AG08396 (cell line): Measurements from ENCODE around the gene CREB3L2.
"Not testable (repeated sequence)": the region's sequence is repeated elsewhere in the genome, so short reads cannot be mapped to it uniquely, and the experiment has no call there.

Experiments used
- DNase-seq: peaks from one replicate; pipeline ENCODE4 v3.0.0; 2012; ENCODE audit warnings: low spot score, mixed read lengths

CREB3L2 gene

DNA sequence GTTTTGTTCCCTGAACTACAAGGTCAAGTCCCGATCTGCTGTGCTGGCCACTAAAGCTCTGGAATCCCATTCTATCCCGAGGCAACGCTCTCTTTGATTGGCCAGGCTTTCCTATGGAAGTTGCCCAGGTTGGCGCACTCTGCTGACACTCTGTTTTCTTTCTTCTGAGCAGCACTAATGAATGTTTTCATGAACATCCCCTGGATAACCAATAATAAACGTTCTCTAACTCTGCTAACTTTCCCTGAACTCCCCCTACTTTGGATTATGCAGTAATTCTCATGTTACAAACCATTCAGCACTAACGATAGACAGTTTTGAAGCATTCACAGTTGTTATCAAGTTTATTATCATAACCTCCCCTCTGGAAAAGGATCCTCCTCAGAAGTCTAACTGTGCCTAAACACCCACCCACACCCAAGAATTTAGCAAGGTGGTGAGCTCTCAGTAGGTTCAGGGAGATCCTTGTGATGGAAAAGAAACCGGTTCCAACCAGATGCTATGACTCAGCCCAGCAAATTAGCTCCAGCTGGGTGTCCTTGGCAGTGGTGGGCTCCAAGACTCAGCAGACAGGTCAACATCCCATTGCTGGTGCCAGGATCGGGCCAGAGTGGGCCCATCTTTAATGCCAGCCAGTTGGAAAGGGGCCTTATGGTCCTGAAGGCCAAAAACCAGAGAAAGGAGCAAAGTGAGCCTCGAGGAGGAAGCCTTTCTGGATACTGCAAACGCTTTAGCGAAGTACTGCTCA, 68.4 kb downstream of the CREB3L2 start:
- no peak for DNase-seq

GRCh38 chr7:137932881-137933269, 69.0 kb downstream of the CREB3L2 start:
- DNase-seq = peak; percentile 22

GRCh38 chr7:137931823-137932222, 70.1 kb downstream of the CREB3L2 start:
- DNase-seq = no peak

DNA sequence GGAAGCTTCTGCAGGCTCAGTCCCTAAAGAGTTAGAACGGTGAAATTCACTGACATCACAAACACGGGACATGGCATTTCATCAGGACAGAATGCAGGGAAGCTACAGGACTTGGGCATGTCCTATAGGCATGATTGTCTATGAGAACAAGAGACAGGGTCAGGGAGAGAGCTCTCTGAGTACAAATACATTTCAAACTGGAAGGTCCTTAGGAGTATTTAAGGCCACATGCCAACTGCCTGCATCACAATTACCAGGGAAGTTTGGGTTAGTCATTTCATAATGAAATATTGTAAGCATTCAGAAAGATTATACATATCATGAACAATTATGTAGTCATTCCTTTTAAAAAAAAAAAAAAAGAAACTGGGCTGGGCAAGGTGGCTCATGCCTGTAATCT, 71.3 kb downstream of the CREB3L2 start:
- DNase-seq = peak; percentile 18

DNA sequence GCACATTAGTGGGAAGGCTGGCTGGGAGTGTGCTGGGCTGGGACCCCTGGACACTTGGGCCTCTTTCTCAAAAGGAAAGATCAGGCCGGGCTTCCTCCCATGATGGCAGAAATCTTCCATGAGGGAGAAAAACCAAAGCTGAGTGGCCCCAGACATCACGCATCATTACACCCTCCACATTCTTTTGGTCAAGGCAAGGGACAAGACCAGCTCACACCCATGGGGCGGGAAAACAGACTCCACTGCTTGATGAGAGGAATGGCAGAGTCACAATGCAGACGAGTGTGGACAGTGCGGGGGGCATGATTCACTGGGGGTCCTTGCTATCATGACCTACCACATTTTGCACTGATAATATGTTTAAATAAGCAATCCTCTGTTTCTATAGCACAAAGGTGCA, 73.3 kb downstream of the CREB3L2 start:
- DNase-seq = no peak

DNA sequence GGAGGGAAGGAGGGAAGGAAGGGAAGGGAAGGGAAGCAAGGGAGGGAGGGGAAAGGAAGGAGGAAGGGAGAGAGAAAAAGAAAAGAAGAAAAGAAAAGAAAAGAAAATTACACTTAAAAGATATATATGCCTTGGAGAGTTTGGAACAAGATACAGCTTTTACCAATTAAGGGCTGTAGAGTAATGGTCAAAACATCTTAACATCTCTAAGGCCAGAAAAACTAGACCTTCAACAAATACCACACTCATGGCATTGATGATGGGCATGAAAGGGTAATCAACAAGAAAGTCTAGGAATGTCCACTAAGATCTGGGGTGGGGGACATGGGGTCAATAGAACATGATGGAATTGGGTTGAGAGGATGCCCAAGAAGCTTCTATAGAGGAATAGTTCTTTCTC, 74.5 kb downstream of the CREB3L2 start:
- no peak for DNase-seq

DNA sequence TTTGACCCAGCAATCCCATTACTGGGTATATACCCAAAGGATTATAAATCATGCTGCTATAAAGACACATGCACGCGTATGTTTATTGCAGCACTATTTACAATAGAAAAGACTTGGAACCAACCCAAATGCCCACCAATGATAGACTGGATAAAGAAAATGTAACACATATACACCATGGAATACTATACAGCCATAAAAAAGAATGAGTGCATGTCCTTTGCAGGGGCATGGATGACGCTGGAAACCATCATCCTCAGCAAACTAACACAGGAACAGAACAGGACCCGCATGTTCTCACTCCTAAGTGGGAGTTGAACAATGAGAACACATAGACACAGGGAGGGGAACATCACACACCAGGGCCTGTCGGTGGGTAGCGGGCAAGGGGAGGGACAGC, 75.7 kb downstream of the CREB3L2 start:
- DNase-seq = not testable (repeated sequence)

DNA sequence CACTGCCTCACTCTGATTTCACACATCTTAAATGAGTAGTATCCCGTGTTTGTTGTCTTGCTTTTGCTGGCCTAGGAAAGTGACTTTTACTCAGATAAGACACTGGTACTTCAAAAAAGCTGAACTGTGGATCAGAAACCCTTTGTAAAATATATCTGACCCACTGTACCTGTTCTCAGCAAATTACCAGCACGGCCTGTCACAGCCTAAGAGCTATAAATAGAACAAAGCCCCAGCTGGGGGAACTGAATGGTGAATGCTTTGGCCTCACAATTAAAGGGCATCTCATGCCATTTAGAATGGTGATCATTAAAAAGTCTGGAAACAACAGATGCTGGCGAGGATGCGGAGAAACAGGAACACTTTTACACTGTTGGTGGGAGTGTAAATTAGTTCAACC, 76.1 kb downstream of the CREB3L2 start:
- DNase-seq = no peak

DNA sequence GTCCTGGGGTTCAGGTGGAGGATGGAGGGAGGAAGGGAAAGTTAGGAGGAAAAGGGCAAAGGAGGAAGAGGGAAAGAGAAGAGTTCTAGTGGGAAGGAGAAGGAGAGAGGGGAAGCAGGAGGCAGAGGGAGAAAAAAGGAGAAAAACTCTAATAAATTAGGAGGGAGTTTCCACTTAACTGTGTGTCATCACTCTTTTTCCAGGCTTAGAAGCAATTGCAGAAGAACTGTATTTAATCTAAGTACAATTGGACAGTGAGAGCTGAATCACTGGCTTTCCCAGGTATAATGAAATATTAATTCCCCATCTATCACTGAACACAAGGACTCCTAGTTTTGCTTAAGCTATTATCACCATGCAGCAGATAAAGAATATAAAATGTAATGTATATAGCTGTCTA, 76.8 kb downstream of the CREB3L2 start:
- DNase-seq = no peak

DNA sequence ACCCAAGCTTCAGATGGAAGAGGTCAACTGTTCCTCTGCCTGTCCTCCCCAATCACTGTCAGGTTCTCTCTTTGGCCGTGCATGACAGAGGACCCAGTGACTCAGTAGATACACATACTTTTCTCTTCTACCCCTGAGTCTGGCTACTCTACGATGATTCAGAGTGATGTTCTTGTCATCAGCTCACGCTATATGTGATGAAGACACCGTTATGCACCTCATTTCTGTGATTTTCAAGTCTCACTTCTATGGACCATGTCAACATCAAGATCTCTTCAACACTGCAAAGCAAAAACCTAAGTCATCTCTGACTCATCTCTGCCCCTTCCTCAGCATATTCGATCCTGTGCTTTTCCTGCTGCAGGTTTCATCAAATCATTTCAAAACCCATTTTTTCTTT, 78.5 kb downstream of the CREB3L2 start:
- DNase-seq = peak; percentile 29

GRCh38 chr7:137920637-137921399, 81.1 kb downstream of the CREB3L2 start:
- DNase-seq = no peak

- no peak for DNase-seq
Measured at GRCh38 chr7:137919987-137920386, 81.9 kb downstream of the CREB3L2 start.

DNA sequence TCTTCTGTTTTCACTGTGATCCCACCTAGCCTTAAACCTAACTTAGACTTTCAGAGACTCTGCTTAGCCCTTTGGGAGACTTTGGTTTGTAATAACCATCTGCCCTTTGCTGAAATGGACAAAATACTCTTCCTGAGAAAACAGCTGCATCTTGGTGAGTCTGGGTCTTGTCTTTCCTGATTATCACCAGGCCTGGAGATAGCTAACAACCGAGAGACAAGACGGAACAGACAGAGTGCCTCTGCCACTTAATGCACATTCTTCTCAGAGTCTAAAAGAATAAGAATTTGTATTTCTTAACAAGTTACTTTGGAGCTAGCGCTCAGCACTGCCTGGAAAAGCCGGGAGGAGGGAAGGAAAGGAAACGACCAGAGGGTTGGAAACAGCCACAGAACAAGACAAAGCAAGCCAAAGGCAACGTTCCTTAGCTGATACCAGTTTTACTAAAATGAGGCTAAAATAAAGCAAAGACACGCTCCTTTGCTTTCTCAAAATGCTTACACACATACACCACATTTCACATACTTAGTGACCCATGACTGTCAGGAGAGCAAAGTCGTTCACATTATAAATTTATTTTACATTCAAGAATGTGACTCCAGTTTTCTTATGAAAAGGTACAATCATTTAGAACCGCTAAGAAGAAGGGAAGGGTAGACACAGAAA, 84.8 kb downstream of the CREB3L2 start:
- no peak for DNase-seq

DNA sequence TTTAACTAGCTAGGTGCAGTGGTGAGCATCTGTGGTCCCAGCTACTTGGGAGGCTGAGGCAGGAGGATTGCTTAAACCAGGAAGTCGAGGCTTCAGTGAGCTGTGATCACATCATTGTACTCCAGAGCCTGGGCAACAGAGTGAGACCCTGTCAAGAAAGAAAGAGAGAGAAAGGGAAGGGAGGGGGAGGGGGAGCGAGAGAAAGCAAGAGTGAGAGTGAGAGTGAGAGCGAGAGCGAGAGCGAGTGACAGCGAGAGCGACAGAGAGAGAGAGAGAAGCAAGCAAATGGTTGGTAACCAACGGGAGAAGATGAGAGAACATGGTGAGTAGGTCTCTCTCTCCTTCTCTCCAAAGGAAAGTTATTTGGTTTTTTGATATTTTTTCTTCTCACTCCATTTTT, 85.3 kb downstream of the CREB3L2 start:
- DNase-seq = no peak

GRCh38 chr7:137915266-137915665, 86.6 kb downstream of the CREB3L2 start:
- DNase-seq = no peak

DNA sequence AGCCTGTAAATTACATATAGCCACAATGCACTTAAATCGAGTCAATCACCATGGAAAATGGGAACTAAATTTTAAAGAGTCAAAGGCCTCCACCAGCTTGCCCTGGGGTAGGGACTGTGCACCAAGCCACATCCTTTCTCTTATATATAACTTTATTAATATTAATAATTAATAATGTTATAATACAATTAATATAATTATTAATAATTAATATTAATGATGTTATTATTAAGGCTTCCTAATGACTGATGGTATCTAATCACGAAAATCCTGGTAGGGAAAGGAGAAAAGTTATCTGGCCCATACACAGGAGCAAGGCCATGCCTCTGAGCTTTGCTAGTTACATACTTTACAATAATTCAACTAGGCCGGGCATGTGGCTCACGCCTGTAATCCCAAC, 87.9 kb downstream of the CREB3L2 start:
- no peak for DNase-seq

GRCh38 chr7:137909042-137909441, 92.8 kb downstream of the CREB3L2 start:
- peak; percentile 46 for DNase-seq

GRCh38 chr7:137908106-137908505, 93.8 kb downstream of the CREB3L2 start:
- no peak for DNase-seq

- not testable (repeated sequence) for DNase-seq
Measured at GRCh38 chr7:137906636-137907035, 95.2 kb downstream of the CREB3L2 start.

GRCh38 chr7:137904833-137905232, 97.1 kb downstream of the CREB3L2 start:
- no peak for DNase-seq

DNA sequence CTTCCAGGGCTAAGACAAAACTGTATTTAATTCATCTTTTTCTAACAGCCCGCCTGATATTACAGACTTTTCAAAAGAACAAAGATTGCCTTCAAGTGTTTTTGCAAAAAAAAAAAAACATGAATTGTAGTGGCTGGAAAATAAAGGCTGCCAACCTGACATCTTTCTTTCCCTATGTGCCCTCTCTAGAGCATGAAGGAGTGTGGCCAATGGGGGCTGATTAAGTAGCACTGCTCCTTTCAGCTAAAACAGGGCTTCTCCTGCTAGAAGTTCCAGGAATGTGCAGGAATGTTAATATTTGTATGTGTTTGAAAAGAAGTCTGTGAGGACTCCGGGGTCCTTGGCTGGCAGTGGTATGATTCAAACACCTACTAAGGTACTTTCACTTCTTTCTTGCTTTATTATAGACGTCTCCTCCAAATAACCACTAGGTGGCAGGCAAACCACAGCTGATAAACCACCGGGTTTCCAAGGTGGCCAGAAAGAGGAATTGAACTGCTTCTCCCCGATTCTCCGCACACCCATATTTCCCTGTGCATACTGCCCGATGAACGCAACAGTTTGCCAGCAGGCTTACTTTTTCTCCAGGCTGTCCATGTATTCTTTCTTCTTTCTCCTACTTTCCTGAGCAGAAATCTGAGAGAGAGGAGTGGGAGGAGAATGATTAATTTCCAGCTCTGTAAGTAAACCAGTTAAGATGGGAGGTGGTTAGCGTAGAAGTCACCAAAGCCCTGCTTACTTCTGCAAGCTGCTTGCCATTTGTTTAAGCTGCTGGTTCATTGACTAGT, 98.3 kb downstream of the CREB3L2 start:
- DNase-seq = peak; percentile 64

- DNase-seq = no peak
Measured at GRCh38 chr7:137900137-137900536, 101.7 kb downstream of the CREB3L2 start.
